HuH-7.5 (cell line): ENCODE measurements around the gene TMEM163.

Source experiments
- DNase-seq: peaks from one replicate; pipeline ENCODE4 v3.0.0; 2011; ENCODE audit warnings: low spot score

The TMEM163 gene

GRCh38 chr2:134408791-134409190, 310.0 kb downstream of the TMEM163 start:
- DNase-seq, result no peak

- no peak for DNase-seq
These were observed 310.4 kb downstream of the TMEM163 start for GRCh38 chr2:134408386-134408785.

- no peak for DNase-seq
These were observed 311.5 kb downstream of the TMEM163 start for GRCh38 chr2:134407154-134407890.

GRCh38 chr2:134406736-134407135, 312.1 kb downstream of the TMEM163 start:
- DNase-seq, result no peak

DNA sequence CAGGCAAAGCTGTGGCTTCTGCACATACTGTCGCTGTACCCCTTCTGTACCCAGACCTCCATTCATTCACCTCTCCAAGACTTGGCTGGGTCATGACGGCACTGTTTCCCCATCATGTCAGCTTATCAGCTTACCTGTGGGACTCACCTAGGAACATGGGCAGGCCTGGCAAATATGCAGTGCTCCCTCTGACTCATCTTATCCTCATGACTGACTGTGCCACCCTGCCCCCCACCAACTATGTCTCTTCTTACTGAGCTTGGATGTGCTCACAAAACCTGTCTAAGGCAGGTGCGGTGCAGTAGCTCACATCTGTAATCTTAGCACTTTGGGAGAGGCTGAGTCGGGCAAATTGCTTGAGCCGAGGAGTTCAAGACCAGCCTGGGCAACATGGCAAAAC, 312.5 kb downstream of the TMEM163 start:
- DNase-seq, result no peak
